Fibroblast of lung (primary cell): ENCODE data around the gene NUP62CL.

Source experiments
- EZH2 ChIP-seq: IDR thresholded peaks from 2 replicates; pipeline ENCODE4 v1.5.1; 2012; ENCODE audit warnings: low read length, control low read depth, mild to moderate bottlenecking; ENCODE audit errors: missing control alignments
- TF ChIP-seq, protein P1 (sequence below), 2 donors: IDR thresholded peaks in 1 of 2; conservative IDR thresholded peaks in 1 of 2; 1 replicate in 1 of 2; 2 replicates in 1 of 2; pipeline ENCODE4 v1.5.1; 2011 to 2012; ENCODE audit warnings: low read length in 2 of 2, control low read depth in 1 of 2, inconsistent platforms in 1 of 2, low read depth in 1 of 2, mild to moderate bottlenecking in 1 of 2

- TF ChIP-seq EZH2, result no peak
- TF ChIP-seq, protein P1, sequence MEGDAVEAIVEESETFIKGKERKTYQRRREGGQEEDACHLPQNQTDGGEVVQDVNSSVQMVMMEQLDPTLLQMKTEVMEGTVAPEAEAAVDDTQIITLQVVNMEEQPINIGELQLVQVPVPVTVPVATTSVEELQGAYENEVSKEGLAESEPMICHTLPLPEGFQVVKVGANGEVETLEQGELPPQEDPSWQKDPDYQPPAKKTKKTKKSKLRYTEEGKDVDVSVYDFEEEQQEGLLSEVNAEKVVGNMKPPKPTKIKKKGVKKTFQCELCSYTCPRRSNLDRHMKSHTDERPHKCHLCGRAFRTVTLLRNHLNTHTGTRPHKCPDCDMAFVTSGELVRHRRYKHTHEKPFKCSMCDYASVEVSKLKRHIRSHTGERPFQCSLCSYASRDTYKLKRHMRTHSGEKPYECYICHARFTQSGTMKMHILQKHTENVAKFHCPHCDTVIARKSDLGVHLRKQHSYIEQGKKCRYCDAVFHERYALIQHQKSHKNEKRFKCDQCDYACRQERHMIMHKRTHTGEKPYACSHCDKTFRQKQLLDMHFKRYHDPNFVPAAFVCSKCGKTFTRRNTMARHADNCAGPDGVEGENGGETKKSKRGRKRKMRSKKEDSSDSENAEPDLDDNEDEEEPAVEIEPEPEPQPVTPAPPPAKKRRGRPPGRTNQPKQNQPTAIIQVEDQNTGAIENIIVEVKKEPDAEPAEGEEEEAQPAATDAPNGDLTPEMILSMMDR (conservative IDR thresholded peaks at IDR 0.05 in 1 of 2, IDR thresholded peaks at IDR 0.05 in 1 of 2; ENCODE audit: low read depth in 1 of 2, low read length in 2 of 2), result no peak
These were observed 34.7 kb downstream of the NUP62CL start for GRCh38 chrX:107171369-107172102.
